ENCODE data around the gene KLF6.

KLF6 gene

DNA sequence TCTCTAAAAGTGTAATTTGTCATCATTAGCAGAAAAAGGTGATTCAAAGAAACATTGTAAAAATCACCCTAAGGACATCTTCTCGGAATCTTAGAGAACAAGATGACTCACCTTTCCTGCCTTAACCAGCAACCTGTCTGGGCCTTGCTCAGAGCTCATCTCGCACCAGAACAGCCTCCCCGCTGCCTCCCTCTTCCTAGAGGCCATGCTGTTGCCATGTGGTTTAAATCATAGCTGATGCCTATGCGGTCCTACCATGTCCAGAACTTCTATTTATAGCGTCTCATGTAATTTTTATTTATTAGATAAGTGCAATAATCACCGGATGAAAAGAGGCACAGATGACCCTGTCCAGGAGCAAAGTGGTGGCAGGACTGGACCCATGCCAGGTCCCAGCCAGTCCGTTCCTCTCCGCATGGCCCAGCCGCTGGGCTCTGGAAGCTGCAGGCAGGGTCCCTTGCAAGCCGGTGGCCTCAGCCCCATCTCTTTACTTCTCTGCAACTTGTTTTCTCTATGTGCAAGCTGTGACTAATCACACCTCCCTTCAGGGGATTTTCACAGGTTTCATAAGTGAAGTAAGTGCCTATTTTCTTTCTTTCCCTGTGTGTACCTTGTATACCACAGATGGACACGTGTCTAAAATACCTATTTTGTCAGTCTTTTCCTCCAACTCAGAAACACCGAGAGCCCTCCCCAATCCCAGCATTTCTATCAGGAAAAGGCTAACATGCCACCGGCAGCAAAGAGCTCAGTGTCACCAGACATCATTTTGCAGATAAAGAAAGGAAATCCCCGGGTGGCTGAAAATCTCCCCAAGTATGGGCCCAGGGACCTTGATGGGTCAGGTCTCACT, 27.1 kb downstream of the KLF6 start:
- peak in 1 of 3 donors; percentile 59 for DNase-seq (ENCODE audit: low read depth in 2 of 3, low spot score in 1 of 3)

DNA sequence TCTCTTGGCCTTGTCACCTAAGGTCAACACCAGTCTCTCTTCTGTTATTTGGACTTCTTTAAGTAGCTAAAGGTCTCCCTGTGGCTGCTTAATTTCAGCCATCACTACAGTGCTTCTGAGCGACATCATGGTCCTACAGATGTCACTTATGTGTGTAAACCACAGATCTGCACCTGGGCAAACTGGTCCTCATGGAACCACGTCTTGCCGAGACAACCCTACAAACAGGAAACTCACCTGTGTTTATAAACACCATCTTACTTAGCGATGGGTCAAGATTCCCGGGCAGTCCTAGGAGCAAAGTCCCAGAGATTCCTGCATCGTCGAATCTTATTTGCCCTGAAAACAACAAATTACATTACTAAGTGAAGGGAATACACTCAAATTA, 27.8 kb downstream of the KLF6 start:
- DNase-seq (ENCODE audit: low read depth in 2 of 3, low spot score in 1 of 3), result no peak

DNA sequence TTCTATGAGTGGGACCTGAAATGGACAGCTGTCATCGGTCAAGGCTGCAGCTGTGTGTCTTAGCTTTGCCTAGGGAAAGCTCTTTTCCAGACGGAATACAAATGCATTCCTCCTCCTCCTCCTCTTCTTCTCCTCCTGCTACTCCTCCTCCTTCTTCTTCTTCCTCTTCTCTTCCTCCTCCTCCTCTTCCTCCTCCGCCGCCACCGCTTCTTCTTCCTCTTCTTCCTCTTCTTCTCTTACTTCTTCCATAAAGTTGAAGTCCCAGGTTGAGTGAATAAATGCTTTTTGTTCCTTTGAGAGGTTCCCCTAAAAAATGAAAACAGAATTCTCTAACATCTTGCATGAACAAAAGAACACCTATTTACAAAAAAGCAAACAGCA, 28.7 kb downstream of the KLF6 start:
- DNase-seq (ENCODE audit: low read depth in 2 of 3, low spot score in 1 of 3), result no peak

DNA sequence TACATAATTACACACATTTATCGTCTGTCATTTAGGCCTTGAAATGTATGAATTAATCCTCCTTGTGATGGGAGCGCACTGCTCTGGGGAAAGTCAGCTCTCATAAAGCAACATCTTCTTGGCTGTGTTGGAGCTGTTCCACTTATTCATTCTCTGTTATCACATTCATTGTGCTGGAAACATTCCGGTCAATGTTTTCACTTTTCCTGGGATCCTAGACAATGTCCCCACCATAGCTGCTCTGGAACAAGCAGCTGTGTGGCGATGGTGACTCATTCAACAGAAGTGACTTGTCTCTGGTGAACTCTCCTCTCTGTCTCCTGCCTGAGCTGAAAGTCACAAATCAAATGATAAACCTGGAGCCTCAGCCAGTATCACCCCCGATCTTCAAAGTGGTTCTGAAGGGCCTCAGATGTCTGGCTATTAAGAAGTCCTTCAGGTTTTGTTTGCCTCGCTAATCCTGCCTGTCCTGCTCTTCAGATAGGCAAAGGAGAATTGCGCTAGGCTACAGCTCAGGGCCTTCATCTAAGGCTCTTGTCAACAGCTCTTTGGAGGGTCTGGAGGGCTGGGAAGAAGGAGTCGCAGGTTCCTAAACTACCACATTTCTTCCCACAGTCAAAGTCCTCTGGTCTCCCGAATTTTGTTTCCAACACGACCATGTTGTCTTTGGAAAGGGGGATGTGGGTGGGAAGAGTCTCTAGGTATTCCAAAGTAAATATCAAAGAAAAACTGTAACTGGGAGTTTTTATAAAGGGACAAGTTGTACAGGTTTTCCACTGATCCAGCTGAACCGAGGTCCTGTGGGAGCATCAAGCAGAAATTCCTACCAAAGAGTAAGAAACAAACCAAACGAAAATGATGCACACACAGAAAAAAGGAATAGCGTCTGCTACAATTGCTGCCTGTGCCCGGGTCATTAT, 29.3 kb downstream of the KLF6 start:
- DNase-seq (ENCODE audit: low read depth in 2 of 3, low spot score in 1 of 3), result no peak

DNA sequence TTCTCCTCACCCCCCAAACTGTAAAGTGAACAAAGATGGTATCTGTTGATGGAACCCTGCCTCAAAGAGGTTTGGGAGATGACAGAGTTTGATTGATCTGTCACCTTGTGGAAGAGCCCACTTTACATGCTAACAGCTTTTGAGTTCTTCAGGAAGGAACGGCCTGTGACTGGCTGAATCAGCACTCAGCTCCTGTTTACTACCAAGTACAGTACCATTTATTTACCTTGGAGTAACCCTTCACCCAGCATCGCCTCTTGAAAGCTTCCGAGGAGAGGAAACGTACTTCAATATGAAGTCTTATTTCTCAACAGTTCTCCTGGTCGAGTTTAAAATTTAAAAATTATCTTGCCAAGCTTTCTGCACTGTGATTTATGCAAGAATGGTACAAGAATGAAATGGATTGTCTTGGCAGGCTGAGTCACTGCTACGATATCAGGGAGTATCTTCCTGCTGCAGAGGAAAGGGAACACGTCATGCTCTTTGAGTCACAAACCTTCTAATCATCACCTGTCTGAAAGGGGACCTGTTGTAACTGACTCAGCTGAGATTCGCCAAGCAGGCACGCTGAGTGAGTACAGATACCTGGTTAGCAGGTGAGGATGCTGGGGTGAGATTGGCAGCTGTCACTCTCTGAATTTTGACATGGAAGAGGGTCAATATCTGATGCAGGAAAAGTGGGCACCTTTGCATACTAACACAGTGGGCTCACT, 30.1 kb downstream of the KLF6 start:
- DNase-seq (ENCODE audit: low read depth in 2 of 3, low spot score in 1 of 3), result no peak

DNA sequence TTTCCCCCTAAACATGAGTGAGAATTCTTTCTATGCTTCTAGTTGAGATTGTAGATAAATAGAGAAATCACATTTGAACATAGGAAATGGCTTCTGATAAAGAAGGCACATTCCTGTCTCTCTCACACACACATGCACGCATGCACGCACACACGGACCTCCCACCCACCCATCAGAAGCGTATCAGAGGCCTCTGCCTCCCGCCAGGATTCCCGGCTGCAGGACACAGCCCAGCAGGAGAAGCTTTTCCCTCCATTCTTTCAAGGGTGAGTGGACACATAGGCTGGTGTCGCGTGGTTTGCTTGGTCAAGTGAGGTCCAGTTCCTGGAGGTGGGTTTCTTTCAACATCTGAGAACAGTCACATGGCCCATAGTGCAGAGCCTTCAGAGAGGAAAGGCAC, 34.2 kb downstream of the KLF6 start:
- no peak for DNase-seq (ENCODE audit: low read depth in 2 of 3, low spot score in 1 of 3)

DNA sequence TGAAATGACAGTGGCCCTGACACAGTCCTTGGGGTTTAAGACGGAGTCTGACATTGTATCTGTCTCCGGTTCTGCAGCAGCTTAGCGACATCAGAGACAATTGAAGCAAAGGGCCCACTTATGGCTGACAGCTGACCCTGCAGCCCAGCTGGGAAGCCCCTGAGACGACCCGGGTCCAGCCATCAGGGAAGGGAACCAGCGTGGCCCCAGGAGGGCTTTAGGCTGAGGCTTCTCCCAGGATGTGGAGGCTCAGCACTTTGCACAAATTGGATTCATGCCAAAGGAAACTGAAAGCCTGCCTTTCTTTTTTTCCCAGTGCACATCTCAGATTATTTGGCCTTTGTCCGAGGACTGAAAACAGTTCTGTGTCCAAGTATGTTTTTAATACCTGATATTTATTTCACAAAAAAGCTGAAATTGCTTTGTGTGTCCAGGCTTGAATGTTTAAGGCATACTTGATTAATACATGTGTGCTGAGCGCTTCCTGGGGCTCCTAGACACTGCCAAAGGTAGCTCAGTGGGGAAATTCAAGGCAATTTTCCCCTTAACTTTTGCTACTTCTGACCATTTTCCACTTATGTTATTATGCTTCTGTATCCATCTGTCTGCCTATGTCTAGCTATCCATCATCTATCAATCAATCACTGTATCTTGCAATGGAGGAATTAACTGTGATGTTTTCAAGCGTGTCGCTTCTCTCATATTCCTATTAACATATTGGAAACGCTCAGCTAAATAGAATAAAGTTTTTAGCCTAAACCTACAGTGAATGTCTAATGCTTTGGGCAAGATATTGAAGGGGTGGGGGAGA, 34.8 kb downstream of the KLF6 start:
- DNase-seq (ENCODE audit: low read depth in 2 of 3, low spot score in 1 of 3), result no peak

DNA sequence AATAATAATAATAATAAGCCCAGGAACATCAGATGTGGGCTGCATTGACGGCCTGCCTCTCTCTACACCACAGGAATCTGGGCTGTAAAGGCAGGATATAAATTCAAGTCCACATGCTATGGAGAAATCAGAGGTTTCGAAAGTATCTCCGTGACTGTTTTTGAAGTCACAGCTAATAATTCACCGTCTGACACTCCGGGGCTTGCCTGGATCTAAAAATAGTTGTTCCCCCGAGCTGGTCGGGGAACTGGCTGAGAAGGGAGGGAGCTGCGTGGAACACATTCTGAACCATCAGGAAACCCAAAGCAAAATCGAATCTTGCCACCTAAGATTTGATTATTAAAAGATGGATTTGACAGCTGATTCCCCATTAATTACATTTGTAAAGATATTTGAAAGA, 35.4 kb downstream of the KLF6 start:
- no peak for DNase-seq (ENCODE audit: low read depth in 2 of 3, low spot score in 1 of 3)

DNA sequence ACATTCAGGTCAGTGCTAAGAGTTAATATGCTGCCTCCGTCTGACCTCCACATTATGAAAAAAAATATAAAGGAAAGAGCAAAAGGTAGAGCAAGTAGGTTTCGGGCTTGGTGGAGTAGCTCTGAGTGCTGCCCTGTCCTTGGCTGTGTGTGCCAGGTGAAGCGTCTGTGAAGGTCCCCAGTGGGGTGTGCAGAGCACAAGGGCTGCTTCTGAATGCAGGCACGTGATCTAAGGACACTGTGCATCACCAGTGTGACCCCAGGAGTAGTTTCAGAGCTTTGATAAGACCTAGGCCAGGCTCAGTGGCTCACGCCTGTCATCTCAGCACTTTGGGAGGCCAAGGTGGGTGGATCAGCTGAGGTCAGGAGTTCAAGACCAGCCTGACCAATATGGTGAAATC, 36.0 kb downstream of the KLF6 start:
- no peak for DNase-seq (ENCODE audit: low read depth in 2 of 3, low spot score in 1 of 3)

DNA sequence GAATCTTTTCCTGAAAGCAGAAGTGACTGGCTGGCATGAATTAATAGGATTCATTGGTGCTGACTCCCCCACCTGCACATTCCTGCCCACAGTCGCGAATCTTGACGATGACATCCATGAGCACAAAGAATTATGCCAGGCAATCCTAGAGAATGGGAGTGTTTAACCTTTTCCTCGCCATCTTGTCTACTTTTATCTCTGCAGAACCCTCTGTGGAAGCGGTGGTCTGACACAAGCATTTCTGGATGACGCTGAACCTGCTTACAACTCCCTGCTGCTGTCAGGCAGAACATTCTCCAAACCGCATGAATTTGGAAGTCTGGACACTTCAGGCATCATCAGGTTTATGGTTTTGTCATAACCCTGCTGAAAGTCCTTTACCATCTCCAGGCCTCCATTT, 36.5 kb downstream of the KLF6 start:
- DNase-seq (ENCODE audit: low read depth in 2 of 3, low spot score in 1 of 3), result no peak

DNA sequence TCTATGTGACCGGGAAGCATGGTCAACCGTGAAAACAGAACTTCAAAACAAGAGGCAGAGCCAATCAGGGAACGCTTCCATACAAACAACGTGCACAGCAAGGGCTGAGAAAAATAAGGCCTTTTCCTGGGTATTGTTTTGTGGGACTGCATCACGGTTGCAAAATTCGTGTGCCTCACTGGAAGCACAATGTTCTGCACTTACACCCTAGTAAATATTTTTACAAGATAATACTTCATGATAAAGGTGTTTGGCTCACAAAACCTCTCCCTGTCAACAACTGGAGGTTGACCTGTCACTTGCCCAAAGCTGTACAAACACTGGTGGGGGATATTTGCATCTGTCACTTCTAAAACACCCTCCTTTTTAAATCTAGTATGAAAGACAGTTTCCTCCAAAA, 37.0 kb downstream of the KLF6 start:
- DNase-seq (ENCODE audit: low read depth in 2 of 3, low spot score in 1 of 3), result no peak

DNA sequence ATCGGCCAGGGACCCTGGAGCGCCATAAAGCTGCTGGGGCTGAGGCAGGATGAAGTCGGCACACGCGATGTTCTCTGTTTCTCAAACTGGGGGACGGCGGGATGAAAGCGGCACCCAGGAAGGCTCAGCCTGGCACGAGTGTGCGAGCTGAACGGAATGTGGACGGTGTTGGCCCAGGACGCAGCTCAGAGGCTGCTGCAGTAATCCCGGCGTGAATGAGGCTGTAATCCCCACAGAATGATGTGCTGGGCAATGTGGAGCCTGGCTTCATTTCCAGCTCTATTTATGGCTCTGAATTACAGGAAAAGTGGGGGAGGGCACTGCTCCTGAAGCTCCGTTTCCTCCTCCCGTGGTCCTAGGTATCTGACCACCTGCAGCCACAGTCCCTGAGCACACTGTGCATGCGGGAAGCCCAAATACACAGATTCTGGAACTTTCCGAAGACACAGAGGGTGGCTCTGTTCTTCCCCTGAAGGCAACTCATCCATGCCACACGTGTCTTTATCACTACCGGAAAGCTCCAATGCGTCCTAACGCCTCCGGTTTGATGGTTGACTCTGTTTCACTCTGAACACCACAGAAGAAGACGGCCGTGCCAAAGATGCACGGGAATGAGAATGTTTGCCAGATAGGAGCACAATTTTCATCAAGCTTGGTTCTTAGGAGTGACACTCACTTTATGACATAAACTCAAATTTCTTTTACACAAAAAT, 37.6 kb downstream of the KLF6 start:
- no peak for DNase-seq (ENCODE audit: low read depth in 2 of 3, low spot score in 1 of 3)

DNA sequence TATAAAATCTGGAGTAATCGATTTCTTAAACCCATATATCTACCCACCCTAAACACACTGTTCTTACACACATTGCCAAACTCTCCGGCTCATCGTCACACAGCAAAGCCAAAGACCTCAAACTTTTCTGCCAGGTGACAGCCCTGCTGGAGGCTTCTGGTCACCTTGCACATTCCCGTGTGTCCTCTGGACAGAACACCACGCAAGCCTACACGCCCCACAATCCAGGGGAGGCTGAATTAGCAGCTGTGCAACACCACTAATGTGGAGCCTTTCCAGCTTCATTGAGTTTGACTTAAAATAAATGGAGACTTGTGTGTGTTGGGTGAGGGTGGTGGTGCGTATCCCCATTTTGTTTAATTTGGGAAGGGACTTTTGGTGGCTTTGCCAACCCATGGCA, 38.4 kb downstream of the KLF6 start:
- no peak for DNase-seq (ENCODE audit: low read depth in 2 of 3, low spot score in 1 of 3)

DNA sequence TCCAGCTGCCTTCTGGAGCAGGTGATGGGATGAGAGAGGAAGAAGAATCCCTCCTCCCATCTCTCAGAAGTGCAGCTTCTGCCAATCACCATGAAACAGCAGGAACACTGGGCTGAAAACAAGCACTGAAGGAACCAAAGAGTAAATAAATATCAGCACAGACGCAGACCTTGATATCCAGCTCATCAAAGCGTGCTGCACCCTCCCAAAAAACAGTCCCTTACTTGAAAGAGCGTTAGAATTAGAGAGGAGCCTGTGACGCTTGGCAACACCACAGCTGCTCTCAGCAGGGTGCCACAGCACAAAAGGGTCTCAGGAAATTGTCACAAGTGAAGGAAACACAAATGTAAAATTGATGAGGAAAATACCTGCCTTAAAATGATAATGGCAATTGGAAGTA, 39.5 kb downstream of the KLF6 start:
- no peak for DNase-seq (ENCODE audit: low read depth in 2 of 3, low spot score in 1 of 3)

DNA sequence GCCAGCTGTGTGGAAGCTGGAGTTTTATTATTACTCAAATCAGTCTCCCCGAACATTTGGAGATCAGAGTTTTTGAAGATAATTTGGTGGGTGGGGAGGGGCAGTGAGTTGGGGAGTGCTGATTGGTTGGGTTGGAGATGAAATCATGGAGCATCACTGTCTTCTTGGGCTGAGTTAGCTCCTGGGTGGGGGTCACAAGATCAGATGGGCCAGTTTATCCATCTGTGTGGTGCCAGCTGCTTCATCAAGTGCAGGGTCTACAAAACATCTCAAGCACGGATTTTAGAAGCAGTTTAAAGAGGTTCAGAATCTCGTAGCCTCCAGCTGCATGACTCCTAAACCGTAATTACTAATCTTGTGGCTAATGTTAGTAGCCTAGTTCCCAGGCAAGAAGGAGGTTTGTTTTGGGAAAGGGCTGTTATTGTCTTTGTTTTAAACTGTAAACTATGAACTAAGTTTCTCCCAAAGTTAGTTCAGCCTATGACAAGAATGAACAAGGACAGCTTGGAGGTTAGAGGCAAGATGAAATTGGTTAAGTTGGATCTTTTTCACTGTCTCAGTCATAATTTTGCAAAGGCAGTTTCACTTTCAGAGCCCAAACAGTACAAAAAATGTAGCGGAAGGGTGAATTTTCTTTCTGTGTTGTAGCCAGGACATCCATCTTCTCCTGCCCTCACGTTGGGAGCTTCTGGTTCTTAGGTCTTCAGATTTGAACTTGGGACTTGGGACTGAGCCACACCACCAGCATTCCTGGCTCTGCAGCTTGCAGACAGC, 43.1 kb downstream of the KLF6 start:
- no peak for DNase-seq (ENCODE audit: low read depth in 2 of 3, low spot score in 1 of 3)

DNA sequence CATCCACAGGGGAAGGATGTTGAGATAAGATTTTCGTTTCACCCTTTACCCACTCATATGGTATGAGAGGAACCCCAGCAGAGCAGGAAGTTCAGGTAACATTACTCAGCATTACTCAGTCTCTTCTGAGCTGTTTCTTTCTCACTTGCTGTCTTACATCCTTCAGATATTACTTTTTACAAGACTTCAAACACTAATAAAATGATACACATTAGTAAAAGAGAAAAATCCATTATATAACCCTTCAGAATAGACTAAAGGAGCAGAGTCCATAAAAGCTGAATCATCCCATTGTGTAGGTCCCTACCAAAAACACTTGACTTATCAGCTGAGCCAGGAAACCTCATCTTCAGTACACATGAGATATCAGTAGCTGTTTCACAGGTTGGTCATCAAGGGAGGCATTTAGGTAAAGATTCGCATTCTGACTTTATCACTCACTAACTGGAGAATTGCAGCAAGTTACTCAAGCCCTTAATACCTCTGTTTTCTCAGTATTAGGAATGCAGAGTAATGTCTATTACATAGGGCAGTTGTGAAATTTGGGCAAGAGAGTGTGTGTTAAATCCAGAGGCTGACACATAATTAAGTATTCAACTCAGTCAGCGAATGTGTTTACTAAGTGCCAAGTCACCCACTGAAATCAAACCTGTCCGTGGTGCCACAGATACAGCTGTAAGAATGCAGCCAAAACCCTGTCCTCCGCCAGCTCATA, 44.7 kb downstream of the KLF6 start:
- DNase-seq (ENCODE audit: low read depth in 2 of 3, low spot score in 1 of 3), result peak in 1 of 3 donors; percentile 8

DNA sequence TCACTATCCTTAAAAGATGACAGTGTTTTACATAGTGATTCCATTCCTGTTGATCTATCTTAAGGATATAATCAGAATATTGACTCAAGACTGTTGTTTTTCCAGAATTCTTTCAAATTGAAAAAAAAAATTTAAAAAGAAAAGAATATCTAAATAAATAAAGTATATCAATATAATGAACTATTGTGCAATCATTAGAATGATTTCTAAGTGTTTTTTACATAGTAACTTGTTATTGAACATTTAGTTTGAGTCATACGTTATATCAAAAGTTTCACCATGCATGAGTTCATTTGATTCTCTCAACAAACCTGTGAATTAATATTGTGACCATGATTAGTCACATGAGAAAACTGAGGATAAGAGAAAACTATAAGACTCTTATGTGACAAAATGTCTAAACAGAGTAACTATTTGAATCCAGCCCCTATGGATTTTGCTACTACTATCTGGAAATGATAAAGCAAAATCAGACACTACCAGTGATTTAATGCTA, 46.1 kb downstream of the KLF6 start:
- no peak for DNase-seq (ENCODE audit: low read depth in 2 of 3, low spot score in 1 of 3)

DNA sequence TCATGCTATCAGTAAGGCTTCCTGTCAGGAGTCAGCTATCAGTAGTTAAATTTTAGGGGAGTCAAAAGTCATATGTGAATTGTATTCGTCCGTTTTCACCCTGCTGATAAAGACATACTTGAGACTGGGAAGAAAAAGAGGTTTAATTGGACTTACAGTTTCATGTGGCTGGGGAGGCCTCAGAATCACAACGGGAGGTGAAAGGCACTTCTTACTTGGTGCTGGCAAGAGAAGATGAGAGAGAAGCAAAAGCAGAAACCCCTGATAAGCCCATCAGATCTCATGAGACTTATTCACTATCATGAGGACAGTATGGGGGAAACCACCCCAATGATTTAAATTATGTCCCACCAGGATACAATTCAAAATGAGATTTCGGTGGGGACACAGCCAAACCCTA, 47.1 kb downstream of the KLF6 start:
- no peak for DNase-seq (ENCODE audit: low read depth in 2 of 3, low spot score in 1 of 3)

DNA sequence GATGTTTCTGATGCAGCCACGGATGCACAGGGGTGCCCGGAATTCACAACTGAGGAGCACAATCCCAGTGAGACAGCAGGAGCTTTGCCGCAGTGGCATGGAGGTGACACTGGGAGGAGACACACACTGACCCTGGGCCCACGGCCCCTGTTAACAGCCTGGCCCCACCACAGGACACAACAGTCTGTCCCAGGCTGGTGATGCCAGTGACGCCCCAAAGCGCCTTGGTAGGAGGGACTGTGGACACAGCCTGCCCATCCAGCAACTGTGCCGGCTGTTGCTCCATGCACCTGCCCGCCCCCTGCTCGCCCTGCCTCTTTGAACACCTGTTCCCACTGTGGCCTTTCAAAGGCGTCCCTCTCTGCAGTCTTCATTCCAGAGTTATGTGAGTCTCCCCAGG, 49.8 kb downstream of the KLF6 start:
- no peak for DNase-seq (ENCODE audit: low read depth in 2 of 3, low spot score in 1 of 3)

Measured in stimulated activated CD4-positive, alpha-beta T cell treated with anti-CD3 and anti-CD28 coated beads, Interleukin-12 subunit alpha, Interleukin-12 subunit beta, amount 100 ng/mL, for 48 hours (primary cell).